HEK293T (cell line): Measurements from ENCODE around the gene R3HDM1.
"Not testable (repeated sequence)": the region's sequence is repeated elsewhere in the genome, so short reads cannot be mapped to it uniquely, and the experiment has no call there.

Source experiments
- CTCF ChIA-PET: fragments of 350-600 bp; formaldehyde crosslinking; extraction: SDS; loops from one replicate; lab custom pipeline; 2021; ENCODE audit warnings: antibody characterized with exemption, inconsistent platforms; lab: Yijun Ruan, JAX
- POLR2A ChIA-PET: fragments of 350-600 bp; formaldehyde crosslinking; extraction: SDS; loops from one replicate; lab custom pipeline; 2020; ENCODE audit warnings: antibody characterized with exemption, inconsistent platforms; lab: Yijun Ruan, JAX
- DNase-seq: peaks from one replicate; pipeline ENCODE4 v3.0.0; 2012; ENCODE audit warnings: mixed read lengths; ENCODE audit errors: extremely low spot score
- ARNT ChIP-seq: fragments of 450-650 bp; IDR thresholded peaks from 2 replicates; pipeline ENCODE4 v1.6.1; 2017; ENCODE audit warnings: mild to moderate bottlenecking
- BHLHE40 ChIP-seq: fragments of 450-650 bp; IDR thresholded peaks from 2 replicates; pipeline ENCODE4 v1.6.1; 2016; ENCODE audit warnings: mild to moderate bottlenecking, moderate library complexity, borderline replicate concordance
- CTBP1 ChIP-seq: fragments of 450-650 bp; IDR thresholded peaks from 2 replicates; pipeline ENCODE4 v1.6.1; 2016; ENCODE audit warnings: borderline replicate concordance
- ELF4 ChIP-seq: fragments of 450-650 bp; IDR thresholded peaks from 2 replicates; pipeline ENCODE4 v1.6.1; 2017; ENCODE audit warnings: antibody characterized with exemption
- FOXA1 ChIP-seq: fragments of 450-650 bp; IDR thresholded peaks from 2 replicates; pipeline ENCODE4 v1.6.1; 2016; ENCODE audit warnings: mild to moderate bottlenecking
- FOXK2 ChIP-seq: fragments of 450-650 bp; IDR thresholded peaks from 2 replicates; pipeline ENCODE4 v1.6.1; 2016; ENCODE audit warnings: mild to moderate bottlenecking
- FOXM1 ChIP-seq: fragments of 450-650 bp; IDR thresholded peaks from 2 replicates; pipeline ENCODE4 v1.6.1; 2017; ENCODE audit warnings: mild to moderate bottlenecking, borderline replicate concordance
- HDGF ChIP-seq: fragments of 450-650 bp; IDR thresholded peaks from 2 replicates; pipeline ENCODE4 v1.6.1; 2017; ENCODE audit warnings: antibody characterized with exemption, borderline replicate concordance
- L3MBTL2 ChIP-seq: fragments of 450-650 bp; conservative IDR thresholded peaks from 2 replicates; pipeline ENCODE4 v1.6.1; 2016; ENCODE audit warnings: mild to moderate bottlenecking
- LEF1 ChIP-seq: fragments of 450-650 bp; IDR thresholded peaks from 2 replicates; pipeline ENCODE4 v1.6.1; 2017; ENCODE audit warnings: mild to moderate bottlenecking, borderline replicate concordance
- NFRKB ChIP-seq: fragments of 450-650 bp; IDR thresholded peaks from 2 replicates; pipeline ENCODE4 v1.6.1; 2016; ENCODE audit warnings: mild to moderate bottlenecking, moderate library complexity
- PKNOX1 ChIP-seq: fragments of 450-650 bp; IDR thresholded peaks from 2 replicates; pipeline ENCODE4 v1.6.1; 2016
- SP1 ChIP-seq: fragments of 450-650 bp; IDR thresholded peaks from 2 replicates; pipeline ENCODE4 v1.6.1; 2017
- SUZ12 ChIP-seq: fragments of 450-650 bp; IDR thresholded peaks from 2 replicates; pipeline ENCODE4 v1.6.1; 2016; ENCODE audit warnings: mild to moderate bottlenecking
- TARDBP ChIP-seq: fragments of 450-650 bp; IDR thresholded peaks from 2 replicates; pipeline ENCODE4 v1.6.1; 2016
- ZNF384 ChIP-seq: fragments of 450-650 bp; IDR thresholded peaks from 2 replicates; pipeline ENCODE4 v1.6.1; 2016

Gene R3HDM1

GRCh38 chr2:135531231-135532197 lies at the start of gene R3HDM1:
TSS of gene R3HDM1 (plus strand) at chr2:135531484. CDS start at chr2:135604846, 73,362 bp downstream.
- ChIA-PET POLR2A (interaction anchor here (0.6 to 1.4 kb wide), 11 partner anchors 7 to 478 kb away, joined by 3 to 4 read pairs (median 3); no protein-coding TSS in a partner anchor), CTCF (no interaction called here)
- TF ChIP-seq PKNOX1: peak; percentile 100
- TF ChIP-seq L3MBTL2: no peak; the same call in 1 of the 2 replicates
- peak; percentile 92 for DNase-seq

GRCh38 chr2:135485441-135485840 lies 45.8 kb upstream of the R3HDM1 start:
- POLR2A ChIA-PET: no interaction called here
- no peak for DNase-seq
- CTCF ChIA-PET: interaction anchor here (0.6 kb wide), 1 partner anchor 242 kb away, joined by 3 read pairs; no protein-coding TSS in a partner anchor
- TF ChIP-seq HDGF: no peak

GRCh38 chr2:135490376-135490775 lies 40.9 kb upstream of the R3HDM1 start:
- TF ChIP-seq LEF1 (no peak), BHLHE40 (no peak), SUZ12 (no peak), SP1 (no peak), L3MBTL2 (no peak), FOXK2 (no peak), ZNF384 (no peak), HDGF (no peak), ARNT (no peak), NFRKB (no peak), FOXA1 (no peak), FOXM1 (no peak), ELF4 (no peak), PKNOX1 (no peak), TARDBP (no peak), CTBP1 (no peak)
- ChIA-PET POLR2A (no interaction called here), CTCF (no interaction called here)
- no peak for DNase-seq

- DNase-seq: no peak
- POLR2A ChIA-PET: no interaction called here
- no peak for TF ChIP-seq FOXK2
- TF ChIP-seq FOXA1: no peak
- TF ChIP-seq LEF1: no peak
- TF ChIP-seq ZNF384: no peak
- no peak for TF ChIP-seq ARNT
- TF ChIP-seq PKNOX1: no peak
- TF ChIP-seq CTBP1: no peak
- TF ChIP-seq TARDBP: no peak
- TF ChIP-seq ELF4: no peak
- TF ChIP-seq NFRKB: no peak
- TF ChIP-seq SUZ12: no peak
- no peak for TF ChIP-seq HDGF
- TF ChIP-seq FOXM1: no peak
- CTCF ChIA-PET: no interaction called here
These were observed 36.8 kb upstream of the R3HDM1 start for GRCh38 chr2:135494503-135494902.

GRCh38 chr2:135494917-135495316 lies 36.4 kb upstream of the R3HDM1 start:
- ChIA-PET CTCF (no interaction called here), POLR2A (no interaction called here)
- TF ChIP-seq FOXA1 (no peak), BHLHE40 (no peak), FOXK2 (no peak), NFRKB (no peak), L3MBTL2 (no peak)
- DNase-seq: no peak

- DNase-seq, POLR2A ChIA-PET, CTCF ChIA-PET: not testable (repeated sequence)
These were observed 32.7 kb upstream of the R3HDM1 start for GRCh38 chr2:135498588-135498987.

GRCh38 chr2:135504811-135505210 lies 26.5 kb upstream of the R3HDM1 start:
- CTCF ChIA-PET: no interaction called here
- no peak for DNase-seq
- TF ChIP-seq LEF1 (no peak), FOXA1 (no peak), ELF4 (no peak), NFRKB (no peak), SP1 (no peak), CTBP1 (no peak), FOXK2 (no peak), ZNF384 (no peak), HDGF (no peak), TARDBP (no peak), PKNOX1 (no peak), SUZ12 (no peak), L3MBTL2 (no peak), BHLHE40 (no peak), ARNT (no peak)
- POLR2A ChIA-PET: no interaction called here
